K562 (cell line): Measurements from ENCODE around the gene GATAD2B. TPM values are rescaled to one million over a fixed set of nuclear protein-coding genes. Genes with fewer than 3 reads are reported as not detected.

Experiments
- CTCFL ChIP-seq: IDR thresholded peaks from 2 replicates; pipeline ENCODE4 v1.6.1; 2011; ENCODE audit warnings: borderline replicate concordance, low read depth, mild to moderate bottlenecking, moderate library complexity, low read length; ENCODE audit not compliant: insufficient read depth, poor library complexity, severe bottlenecking
- NRF1 ChIP-seq, 2 experiments: fragments of 450-650 bp; IDR thresholded peaks in 1 of 2; conservative IDR thresholded peaks in 1 of 2; 2 replicates each; pipeline ENCODE4 v1.6.1; 2014; ENCODE audit warnings: mild to moderate bottlenecking in 2 of 2
- POLR2H ChIP-seq: IDR thresholded peaks from 2 replicates; pipeline ENCODE4 v1.6.1; 2016; ENCODE audit warnings: missing genetic modification characterization, low read depth, mild to moderate bottlenecking, control low read depth, missing compliant biosample characterization, moderate library complexity
- PRDM10 ChIP-seq: fragments of 450-650 bp; IDR thresholded peaks from 2 replicates; pipeline ENCODE4 v1.6.1; 2018; ENCODE audit not compliant: partially characterized antibody
- STAT6 ChIP-seq: sonication (generic); formaldehyde crosslinking; IDR thresholded peaks from 2 replicates; pipeline ENCODE4 v1.8.1; 2023; ENCODE audit warnings: mild to moderate bottlenecking, missing genetic modification reagents
- TAF1 ChIP-seq: IDR thresholded peaks from 2 replicates; pipeline ENCODE4 v1.6.1; 2011; ENCODE audit warnings: mild to moderate bottlenecking, low read length, moderate library complexity; ENCODE audit not compliant: insufficient read depth, control insufficient read depth, severe bottlenecking; ENCODE audit errors: extremely low read depth
- TFE3 ChIP-seq: fragments of 450-650 bp; formaldehyde crosslinking; IDR thresholded peaks from 2 replicates; pipeline ENCODE4 v1.4.0; 2020; ENCODE audit warnings: mild to moderate bottlenecking, mixed read lengths
- ZNF175 ChIP-seq: fragments of 200-800 bp; sonication (Bioruptor generic); IDR thresholded peaks from 2 replicates; pipeline ENCODE4 v1.6.1; 2016; ENCODE audit warnings: low read depth, mild to moderate bottlenecking, missing genetic modification characterization, missing compliant biosample characterization
- ZNF274 ChIP-seq: IDR thresholded peaks from 2 replicates; pipeline ENCODE4 v1.6.1; 2011; ENCODE audit warnings: low read depth, mild to moderate bottlenecking, low read length, moderate library complexity, borderline replicate concordance
- polyA plus RNA-seq, 8 experiments: library from polyadenylated mRNA; depleted of rRNA in 4 of 8; stranded (reverse) in 5 of 8; unstranded in 3 of 8; fragments of >200 nt; fragmentation: Nextera tagmentation in 2 of 8; fragmentation: Illumina TruSeq in 1 of 8; extraction: Ambion mirVana in 2 of 8; extraction: Trizol in 1 of 8; gene quantifications; 2 replicates each; pipeline versions ENCODE4 v1.2.1 to v1.2.3, GENCODE V29; 2011 to 2014; ENCODE audit warnings: inconsistent platforms in 1 of 8, missing spikeins in 1 of 8
- total RNA-seq, 7 experiments: library from RNA; depleted of rRNA in 6 of 7; stranded (reverse); fragments of >200 nt in 6 of 7; fragmentation: Illumina TruSeq in 2 of 7; extraction: Trizol in 2 of 7; gene quantifications; 2 replicates each; pipeline versions ENCODE4 v1.2.1 to v1.2.3, GENCODE V29; 2011 to 2021; ENCODE audit warnings: low replicate concordance in 1 of 7

Gene GATAD2B
- total and polyA plus RNA-seq, 9 of the 15 experiments (the other 6 are each of a cell fraction or from before 2014, with no cell fraction given) = 1.5 to 40.2 (median 4.9) TPM

- TF ChIP-seq ZNF175 (CRISPR knock-in tag) (peak; percentile 59; the same call in 1 of the 2 replicates), TFE3 (no peak), ZNF274 (no peak), NRF1 (conservative IDR thresholded peaks at IDR 0.05 in 1 of 2, IDR thresholded peaks at IDR 0.05 in 1 of 2) (peak; percentile 95 to 96), TAF1 (peak; percentile 56), POLR2H (peak; percentile 90), CTCFL (no peak), PRDM10 (peak; percentile 80), STAT6 (CRISPR knock-in tag) (no peak)
Observed at GRCh38 chr1:153783233-153784190, 139.3 kb downstream of the GATAD2B start (continued).
